Nephron progenitor cell (in vitro differentiated cells): Measurements from ENCODE around the gene PTBP1.

Source experiments
- DNase-seq: peaks from one replicate; pipeline ENCODE4 v3.0.0; 2021
- H3K27ac Mint-ChIP-seq: 2 replicates; pipeline ENCODE4 v1.8.0; 2021; ENCODE audit warnings: mild to moderate bottlenecking, moderate library complexity, mixed read lengths
- H3K27me3 Mint-ChIP-seq: 2 replicates; pipeline ENCODE4 v1.8.0; 2021; ENCODE audit warnings: mild to moderate bottlenecking, low read depth, mixed read lengths; ENCODE audit not compliant: poor library complexity
- H3K36me3 Mint-ChIP-seq: 2 replicates; pipeline ENCODE4 v1.8.0; 2021; ENCODE audit warnings: low read depth, mixed read lengths
- H3K4me1 Mint-ChIP-seq: 2 replicates; pipeline ENCODE4 v1.8.0; 2021; ENCODE audit warnings: mixed read lengths
- H3K4me3 Mint-ChIP-seq: 2 replicates; pipeline ENCODE4 v1.8.0; 2021; ENCODE audit warnings: mild to moderate bottlenecking, moderate library complexity, mixed read lengths
- H3K9me3 Mint-ChIP-seq: 2 replicates; pipeline ENCODE4 v1.8.0; 2021; ENCODE audit warnings: mild to moderate bottlenecking, moderate library complexity, mixed read lengths
- CTCF ChIP-seq: fragments of 200-600 bp; sonication (generic); IDR thresholded peaks from 2 replicates; pipeline ENCODE4 v1.5.0; 2021; ENCODE audit warnings: antibody characterized with exemption

PTBP1 gene

GRCh38 chr19:796692-797527 is at the start of gene PTBP1:
TSS of gene PTBP1 (plus strand) at chr19:797452. CDS start at chr19:797498, 46 bp downstream.
- H3K9me3 Mint-ChIP-seq = no peaks in the 10 kb centered on the region
- peaks cover 7% of the 10 kb centered on the region for H3K36me3 Mint-ChIP-seq
- H3K27me3 Mint-ChIP-seq = no peaks in the 10 kb centered on the region
- H3K27ac Mint-ChIP-seq = peak within 1 kb of the TSS; percentile 96
- H3K4me3 Mint-ChIP-seq = peak within 1 kb of the TSS; percentile 96
- DNase-seq = peak; percentile 98
- H3K4me1 Mint-ChIP-seq = peaks cover 46% of the 10 kb centered on the region
- TF ChIP-seq CTCF = no peak

GRCh38 chr19:748274-748598 is 49.0 kb upstream of the PTBP1 start:
- H3K27me3 Mint-ChIP-seq = no peaks in the 10 kb centered on the region
- no peak for DNase-seq
- peaks cover 30% of the 10 kb centered on the region for H3K36me3 Mint-ChIP-seq
- peaks cover 46% of the 10 kb centered on the region for H3K9me3 Mint-ChIP-seq
- H3K27ac Mint-ChIP-seq = no peak overlapping the region
- TF ChIP-seq CTCF = no peak
- H3K4me1 Mint-ChIP-seq = peaks cover 5% of the 10 kb centered on the region
- no peak overlapping the region for H3K4me3 Mint-ChIP-seq

- Mint-ChIP-seq H3K27ac (no peak overlapping the region), H3K4me3 (no peak overlapping the region), H3K27me3 (peaks cover 4% of the 10 kb centered on the region), H3K4me1 (peaks cover 11% of the 10 kb centered on the region), H3K9me3 (peaks cover 32% of the 10 kb centered on the region), H3K36me3 (peaks cover 24% of the 10 kb centered on the region)
- no peak for TF ChIP-seq CTCF
- DNase-seq = no peak
These were observed 47.4 kb upstream of the PTBP1 start for GRCh38 chr19:749811-750210.

GRCh38 chr19:750640-751423 is 46.4 kb upstream of the PTBP1 start, which contains the start of gene MISP:
TSS of gene MISP (plus strand) at chr19:751112. CDS start at chr19:756947, 5,835 bp downstream.
- no peak within 1 kb of the TSS for H3K27ac Mint-ChIP-seq
- no peak within 1 kb of the TSS for H3K4me3 Mint-ChIP-seq
- TF ChIP-seq CTCF = no peak
- H3K36me3 Mint-ChIP-seq = peaks cover 16% of the 10 kb centered on the region
- H3K4me1 Mint-ChIP-seq = peaks cover 11% of the 10 kb centered on the region
- H3K9me3 Mint-ChIP-seq = peaks cover 24% of the 10 kb centered on the region
- no peak for DNase-seq
- H3K27me3 Mint-ChIP-seq = peaks cover 6% of the 10 kb centered on the region

GRCh38 chr19:751501-752341 is 45.5 kb upstream of the PTBP1 start:
- Mint-ChIP-seq H3K9me3 (peaks cover 24% of the 10 kb centered on the region), H3K27ac (no peak overlapping the region), H3K36me3 (peaks cover 8% of the 10 kb centered on the region), H3K27me3 (peaks cover 9% of the 10 kb centered on the region), H3K4me3 (no peak overlapping the region), H3K4me1 (peaks cover 11% of the 10 kb centered on the region)
- no peak for TF ChIP-seq CTCF
- DNase-seq = no peak
